HG02885 (cell line): ENCODE measurements around the gene SLC22A12.
"Not testable (repeated sequence)": the region's sequence is repeated elsewhere in the genome, so short reads cannot be mapped to it uniquely, and the experiment has no call there.

ENCODE experiments used
- ATAC-seq: cut with Tn5 transposase; IDR thresholded peaks from one replicate; pipeline ENCODE4 v1.9.1; 2021; ENCODE audit warnings: mild to moderate bottlenecking; ENCODE audit not compliant: unreplicated experiment, poor library complexity

SLC22A12 gene

DNA sequence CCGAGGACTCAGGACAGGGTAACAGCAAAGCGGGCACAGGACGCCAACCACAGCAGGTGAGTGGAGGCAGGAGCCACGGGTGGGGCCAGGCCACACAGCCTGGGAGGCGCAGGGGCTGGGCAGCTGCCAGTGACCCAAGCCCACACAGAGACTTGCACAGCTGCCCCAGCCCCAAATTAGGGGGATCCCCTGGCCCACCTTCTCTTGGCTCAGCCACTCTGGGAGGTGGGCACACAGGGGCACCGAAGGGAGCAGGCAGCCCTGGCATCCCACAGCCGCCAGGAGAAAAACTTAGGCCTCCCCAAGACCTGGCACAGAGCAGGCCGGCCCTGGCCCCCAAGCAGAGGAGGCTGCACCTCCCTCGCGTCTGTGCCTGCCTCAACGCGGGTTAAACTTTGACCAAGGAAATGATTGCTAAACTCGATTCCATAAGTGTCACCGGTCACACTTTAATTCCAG, at the start of gene SLC22A12:
Gene SLC22A12 (plus strand): TSS at position 458 of the 459 bp plus-strand sequence. CDS start 337 bp downstream, outside the sequence.
- ATAC-seq, result no peak

DNA sequence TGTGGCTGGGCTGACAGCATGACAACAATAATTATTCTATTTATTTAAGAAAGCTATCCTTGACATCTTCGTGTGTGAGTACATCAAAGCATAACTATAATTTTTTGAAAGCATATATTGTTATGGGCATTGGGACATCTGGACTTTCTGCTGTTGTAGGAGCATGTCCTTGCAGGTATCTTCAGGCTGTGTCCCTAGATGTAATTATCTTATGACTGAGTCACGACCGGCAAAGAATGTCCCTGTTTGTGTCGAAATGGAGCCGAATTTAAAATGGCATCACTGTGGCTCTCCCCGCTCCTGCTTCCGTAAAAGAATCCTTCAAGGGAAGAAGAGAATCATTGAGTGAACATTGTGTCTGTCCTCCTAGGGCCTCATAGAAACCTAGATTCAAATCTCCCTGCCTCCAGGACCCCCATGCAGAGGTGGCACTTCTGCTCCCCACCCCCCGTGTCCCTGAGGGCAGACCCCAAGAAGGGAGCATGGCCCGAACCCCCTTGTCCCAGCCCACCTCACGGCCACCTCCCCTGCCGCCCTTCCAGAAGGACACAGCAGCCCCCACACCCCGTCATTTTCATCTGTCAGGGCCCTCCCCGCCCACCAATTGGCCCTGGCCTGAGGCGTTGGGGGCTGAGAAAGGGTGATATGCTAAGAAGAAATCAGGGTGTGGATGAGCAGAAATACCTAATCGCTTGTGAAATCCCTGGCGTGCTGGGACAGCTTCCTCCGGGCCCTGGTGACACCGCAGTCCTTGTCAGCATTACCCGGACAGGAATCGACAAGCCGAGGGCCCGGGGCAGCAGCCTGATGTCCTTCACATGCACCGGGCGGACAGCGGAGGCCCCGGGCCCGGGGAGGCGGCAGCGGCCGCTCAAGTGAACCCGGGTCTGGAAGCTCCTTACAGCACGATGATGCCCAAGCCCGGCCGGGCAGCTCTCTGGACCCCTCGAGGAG, 48.6 kb upstream of the SLC22A12 start:
- no peak for ATAC-seq

DNA sequence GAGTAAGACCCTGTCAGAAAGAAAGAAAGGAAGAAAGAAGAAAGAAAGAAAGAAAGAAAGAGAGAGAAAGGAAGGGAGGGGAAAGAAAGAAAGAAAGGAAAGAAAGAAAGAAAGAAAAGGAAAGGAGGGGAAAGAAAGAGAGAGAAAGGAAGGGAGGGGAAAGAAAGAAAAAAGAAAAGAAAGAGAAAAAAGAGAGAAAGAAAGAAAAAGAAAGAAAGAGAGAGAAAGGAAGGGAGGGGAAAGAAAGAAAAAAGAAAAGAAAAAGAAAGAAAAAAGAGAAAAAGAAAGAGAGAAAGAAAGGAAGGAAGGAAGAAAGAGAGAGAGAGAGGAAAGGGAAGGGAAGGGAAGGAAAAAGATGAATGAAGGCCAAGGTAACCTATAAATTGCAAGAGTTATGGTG, 47.2 kb upstream of the SLC22A12 start:
- ATAC-seq, result no peak

DNA sequence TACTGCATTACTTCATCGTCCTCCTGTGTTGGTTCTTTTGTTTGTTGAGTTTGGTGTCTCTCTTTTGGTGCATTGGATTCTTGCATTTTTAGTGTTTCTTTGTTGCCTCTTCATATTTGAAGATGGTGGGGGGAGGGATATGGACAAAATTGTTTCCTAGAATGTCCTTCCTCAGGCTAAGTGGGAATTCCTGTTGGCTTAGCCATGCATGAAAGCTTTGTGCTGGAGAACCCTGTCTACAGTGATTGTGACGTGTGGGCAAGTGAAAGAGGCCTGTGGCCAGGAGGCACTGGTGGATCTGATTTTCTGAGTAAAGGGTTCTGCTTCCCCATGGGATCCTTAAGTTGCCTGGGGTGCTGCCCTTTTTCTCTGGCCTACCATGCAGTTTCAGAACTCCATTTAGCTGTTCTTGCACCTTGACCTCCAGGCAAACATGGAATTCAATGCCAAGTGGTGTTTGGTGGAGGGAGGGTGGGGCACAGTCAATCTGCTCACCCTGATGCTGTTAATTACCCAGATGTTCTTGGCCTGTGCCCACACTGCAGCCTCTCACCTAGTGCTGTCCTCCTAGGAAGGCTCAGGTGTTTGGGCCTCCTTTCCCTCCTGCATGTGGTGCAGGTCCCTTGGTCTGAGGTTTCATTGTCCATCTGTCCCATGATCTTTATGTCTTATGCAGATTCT, 46.3 kb upstream of the SLC22A12 start:
- ATAC-seq, result no peak

DNA sequence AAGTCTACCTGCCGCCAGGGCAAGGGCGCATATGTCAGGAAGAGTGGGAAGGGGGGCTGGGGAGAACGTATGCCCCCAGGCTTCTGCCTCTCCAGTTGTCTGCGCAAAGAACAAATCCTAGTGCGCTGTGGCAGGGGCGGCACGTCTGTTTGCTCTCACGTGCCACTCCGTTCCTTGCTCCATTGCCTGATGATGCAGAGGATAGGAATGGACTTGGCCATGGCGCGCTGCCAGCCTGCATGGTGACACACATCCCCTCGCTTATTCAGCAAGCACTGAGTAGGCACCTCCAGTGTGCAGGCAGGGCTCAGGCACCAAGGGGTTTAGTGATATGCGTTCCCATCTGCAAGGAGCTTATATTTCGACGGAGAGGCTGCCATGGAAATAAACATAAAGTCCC, 45.4 kb upstream of the SLC22A12 start:
- ATAC-seq, result no peak

DNA sequence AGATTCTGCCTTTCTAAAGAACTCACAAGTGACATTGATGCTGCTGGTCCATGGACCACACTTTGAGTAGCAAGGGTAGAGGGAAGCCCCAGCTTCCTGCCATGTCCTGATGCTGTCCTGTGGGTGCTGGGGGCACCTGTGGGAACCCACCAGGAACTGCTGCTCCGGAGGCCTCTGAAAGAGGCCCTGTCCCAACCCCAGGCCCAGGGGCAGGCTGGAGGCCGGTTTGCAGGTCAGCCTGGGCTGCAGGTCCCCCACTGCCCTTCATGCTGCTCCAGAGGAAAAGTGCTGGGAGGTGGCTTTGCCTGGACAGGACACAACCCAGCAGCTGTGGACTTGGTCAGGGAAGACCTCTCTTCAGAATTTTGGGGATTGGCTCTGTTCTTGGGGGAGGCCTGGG, 44.8 kb upstream of the SLC22A12 start:
- no peak for ATAC-seq

DNA sequence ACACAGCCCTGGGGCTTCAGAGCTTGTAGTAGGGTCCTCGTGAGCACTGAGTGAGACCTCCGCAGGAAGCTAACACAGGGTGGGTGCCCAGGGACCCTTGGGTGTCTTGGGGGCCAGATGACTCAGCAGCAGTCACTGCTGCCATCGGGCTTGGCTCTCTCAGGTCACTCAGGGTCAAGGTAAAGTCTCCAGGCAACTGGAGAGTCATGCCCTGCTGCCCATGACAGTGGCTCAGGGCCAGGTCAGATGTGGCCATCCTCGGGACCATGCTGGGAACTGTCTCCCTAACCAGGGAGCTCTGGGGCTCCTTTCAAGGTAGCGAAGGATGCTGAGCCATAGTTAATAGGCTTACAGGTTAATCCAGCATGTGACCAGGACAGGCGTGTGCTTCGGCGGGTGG, 44.4 kb upstream of the SLC22A12 start:
- ATAC-seq, result no peak

DNA sequence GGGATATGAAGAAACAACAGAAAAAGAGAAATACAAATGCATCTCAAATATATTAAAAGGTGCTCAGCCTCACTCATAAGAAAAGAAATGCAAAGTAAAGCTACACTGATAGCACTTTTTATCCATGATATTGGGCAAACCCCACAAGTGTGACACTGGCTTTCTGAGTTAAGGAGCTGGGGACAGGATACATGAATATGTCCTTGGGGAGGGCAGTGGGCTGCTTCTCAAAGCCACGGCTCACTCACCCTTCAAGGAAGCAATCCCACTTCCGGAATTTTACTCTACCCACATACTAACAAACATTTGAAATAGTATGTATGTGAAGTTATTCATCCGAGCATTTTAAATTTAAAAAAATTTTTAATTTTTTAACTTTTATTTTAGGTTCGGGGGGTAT, 41.1 kb upstream of the SLC22A12 start:
- no peak for ATAC-seq

DNA sequence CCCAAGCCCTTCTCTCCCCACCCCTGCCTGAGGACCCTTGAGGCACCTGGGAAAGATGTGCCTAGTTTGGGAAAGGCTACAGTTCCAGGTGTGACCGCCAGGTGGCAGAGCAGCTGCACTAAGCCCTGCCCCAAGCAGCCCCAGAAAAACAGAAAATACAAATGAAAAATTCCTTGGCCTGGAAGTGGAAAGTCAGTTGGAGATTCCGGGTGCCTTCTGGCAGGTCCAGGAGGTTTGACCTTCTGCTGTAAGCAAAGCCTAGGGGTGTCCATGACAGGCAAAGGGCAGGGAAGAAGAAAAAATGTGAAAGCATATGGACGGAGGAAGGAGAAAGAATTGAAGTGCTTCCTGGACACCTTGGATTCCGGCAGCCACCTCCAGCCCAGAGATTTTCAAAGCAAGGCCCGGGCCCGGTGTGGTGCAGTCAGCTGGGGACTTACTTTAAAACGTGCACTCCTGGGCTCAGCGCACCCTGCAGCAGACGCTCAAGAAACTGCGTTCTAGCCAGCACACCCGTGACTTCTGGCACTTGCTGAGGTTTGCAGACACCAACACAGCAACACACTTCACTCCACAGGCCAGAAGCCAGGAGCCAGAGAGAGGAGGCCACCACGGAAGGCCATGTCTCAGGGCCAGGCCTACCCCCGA, 37.3 kb upstream of the SLC22A12 start:
- no peak for ATAC-seq

DNA sequence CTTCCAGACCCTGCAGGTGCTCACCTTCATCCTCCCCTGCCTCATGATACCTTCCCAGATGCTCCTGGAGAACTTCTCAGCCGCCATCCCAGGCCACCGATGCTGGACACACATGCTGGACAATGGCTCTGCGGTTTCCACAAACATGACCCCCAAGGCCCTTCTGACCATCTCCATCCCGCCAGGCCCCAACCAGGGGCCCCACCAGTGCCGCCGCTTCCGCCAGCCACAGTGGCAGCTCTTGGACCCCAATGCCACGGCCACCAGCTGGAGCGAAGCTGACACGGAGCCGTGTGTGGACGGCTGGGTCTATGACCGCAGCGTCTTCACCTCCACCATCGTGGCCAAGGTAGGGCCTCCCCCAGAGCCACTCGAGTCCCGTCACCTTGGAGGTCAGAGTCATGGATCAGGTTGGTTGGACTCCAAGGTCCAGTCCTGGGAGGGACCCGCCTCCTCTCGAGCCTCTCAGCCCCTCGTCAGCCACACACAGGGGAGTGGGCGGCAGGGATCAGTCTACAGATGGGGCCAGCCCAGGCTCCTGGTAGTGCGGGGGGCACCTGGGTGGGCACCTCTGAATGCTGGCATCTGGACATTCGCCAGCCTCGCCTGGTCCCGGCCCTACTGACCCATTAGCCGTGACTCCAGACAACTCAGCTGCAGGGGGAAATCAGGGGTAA, 34.8 kb upstream of the SLC22A12 start:
- ATAC-seq, result no peak

DNA sequence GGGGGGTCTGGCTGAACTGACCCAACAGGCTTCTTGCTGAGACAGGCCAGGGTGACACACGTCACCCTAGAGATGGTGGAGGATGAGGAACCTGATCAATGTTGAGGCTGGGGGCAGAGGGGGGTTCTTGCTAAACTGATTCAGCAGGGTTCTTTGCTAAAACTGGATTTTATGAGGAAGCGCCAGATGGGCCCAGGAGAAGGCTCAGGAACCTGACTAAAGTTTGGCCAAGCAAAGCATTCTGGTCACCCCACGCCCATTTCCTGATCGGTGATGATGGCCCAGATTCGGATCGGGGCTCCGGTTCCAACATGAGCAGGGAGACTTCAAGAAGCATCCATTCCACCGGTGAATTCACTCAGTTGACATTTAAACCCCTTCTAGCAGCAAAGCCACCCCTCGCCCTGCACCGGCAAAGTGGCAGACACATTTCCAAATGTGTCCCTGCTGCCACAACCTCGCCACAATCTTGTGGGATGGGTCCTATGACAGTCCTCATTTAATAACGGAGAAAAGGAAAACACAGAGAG, 34.2 kb upstream of the SLC22A12 start:
- no peak for ATAC-seq

DNA sequence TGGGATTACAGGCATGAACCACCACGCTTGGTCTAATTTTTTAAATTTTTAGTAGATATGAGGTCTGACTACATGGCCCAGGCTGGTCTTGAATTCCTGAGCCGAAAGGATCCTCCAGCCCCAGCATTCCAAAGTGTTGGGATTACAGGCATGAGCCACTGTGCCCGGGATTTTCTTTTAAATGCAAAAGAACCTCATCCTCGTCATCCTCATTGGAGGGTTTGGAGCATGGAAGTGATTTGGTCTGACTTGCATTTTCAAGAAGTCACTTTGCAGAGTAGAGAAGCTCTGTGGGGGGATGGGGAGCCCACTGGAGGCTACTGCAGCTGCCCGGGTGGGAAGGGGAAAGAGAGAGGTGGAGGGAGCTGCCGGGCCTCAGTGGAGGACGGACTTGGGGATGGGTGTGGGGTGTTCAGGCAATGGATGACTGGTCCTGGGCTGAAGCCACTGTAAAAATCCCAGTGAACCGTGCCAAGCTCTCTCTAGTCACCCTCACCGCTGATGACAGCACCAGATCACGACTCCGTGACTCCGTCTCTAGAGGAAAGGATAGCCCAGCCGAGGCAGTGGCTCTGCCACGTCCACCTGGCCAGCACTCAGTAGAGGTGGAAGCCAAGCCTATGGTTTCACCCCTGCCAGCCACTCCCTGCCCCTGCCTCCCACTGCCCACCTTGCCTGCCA, 32.8 kb upstream of the SLC22A12 start:
- no peak for ATAC-seq

DNA sequence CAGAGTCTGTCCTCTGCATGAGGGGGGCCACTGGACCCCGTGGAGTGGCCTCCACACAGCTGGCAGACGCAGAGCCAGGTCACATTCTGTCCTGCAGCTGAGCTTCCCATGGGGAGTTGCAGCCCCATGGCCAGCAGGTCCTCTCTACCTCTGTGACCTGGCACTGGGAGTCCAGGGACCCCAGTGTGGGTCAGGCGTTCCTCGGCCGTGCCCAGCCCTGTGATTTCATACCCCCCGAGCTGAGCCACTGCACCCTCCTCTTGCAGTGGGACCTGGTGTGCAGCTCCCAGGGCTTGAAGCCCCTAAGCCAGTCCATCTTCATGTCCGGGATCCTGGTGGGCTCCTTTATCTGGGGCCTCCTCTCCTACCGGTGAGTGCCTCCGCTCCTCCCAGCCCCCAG, 32.2 kb upstream of the SLC22A12 start:
- ATAC-seq, result no peak

DNA sequence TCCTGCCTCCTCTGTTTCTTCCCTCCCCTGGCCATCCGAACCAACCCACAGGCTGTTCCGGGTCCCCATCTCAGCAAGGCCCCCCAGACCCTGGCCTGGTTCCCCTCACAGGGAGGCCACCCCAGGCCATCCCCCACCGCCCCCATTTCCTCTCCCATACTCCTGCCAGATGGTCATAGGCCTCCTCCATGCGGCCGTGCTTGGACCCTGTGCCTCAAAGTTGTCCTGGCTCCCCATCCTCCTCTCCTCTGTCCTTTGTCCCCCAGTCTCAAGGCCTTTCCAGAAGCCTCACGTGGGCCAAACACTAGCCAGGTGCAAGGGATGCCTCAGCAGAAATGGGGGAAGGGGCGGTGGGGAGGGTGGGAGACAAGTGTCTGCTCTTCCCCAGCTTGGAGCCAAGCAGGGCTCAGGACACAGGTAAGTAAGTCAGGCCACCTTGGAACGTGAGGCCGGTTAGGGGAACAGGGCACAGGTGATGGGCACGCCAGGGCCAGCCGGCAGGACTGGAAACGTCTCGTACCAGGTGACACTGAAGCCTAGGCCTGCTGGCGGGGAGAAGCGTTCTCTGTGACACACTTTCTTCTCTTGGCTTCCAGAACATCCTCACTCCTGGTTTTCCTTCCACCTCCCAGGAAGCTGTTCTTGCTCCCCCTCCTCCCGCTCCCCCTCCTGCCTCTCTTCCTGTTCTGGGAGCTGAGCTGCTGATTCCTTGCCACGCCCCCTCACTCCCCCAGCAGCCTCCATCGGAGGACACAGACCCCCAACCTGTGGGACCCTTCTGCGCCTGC, 31.5 kb upstream of the SLC22A12 start:
- ATAC-seq, result no peak

DNA sequence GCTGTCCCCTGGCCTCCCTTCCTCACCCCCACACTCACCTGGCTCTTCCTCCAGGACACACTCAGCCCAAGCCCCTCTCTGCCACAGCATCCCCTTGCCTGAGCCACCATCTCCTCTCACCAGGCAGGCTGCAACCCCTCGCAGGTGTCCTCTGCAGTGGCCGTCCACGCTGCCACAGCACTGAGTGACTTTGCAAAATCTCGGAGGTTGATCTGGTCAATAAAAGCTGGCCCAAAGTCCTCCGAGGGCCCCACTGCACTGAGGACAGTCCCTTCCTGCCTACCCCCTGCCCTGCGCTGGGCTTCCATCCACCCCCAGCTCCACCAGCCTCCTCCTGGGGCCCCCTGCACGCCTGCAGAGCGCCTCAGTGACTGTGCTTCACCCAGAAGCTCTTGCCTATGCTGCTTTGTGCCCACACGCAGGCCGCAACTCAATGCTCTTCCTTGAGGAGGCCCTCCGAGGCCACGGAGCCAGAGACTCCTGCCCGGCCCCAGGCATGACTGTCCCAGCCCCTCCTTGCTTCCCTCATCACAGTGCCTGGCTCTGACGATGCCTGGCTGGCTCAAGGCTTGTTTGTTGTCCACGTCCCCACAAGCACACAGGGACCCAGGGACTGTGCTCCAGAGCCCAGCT, 30.8 kb upstream of the SLC22A12 start:
- no peak for ATAC-seq

DNA sequence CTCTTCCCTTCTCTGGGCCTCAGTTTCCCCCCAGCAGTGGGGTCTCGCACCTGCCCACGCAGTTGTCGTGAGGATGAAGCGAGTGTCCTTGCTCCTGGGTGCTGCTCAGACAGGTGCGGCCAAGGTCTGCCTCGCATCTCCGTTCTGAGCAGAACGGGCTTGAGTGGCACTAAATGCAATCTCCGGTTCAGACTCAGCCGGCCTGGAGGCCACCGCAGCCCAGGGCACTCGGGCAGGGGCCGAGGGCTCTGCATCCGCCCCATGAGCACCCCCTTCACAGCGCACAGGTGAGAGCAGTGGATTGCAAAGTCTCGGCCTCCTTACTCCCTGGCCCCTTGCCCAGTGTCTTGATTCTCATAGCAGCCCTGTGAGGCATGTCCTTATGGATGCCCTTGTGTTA, 30.1 kb upstream of the SLC22A12 start:
- ATAC-seq, result no peak

DNA sequence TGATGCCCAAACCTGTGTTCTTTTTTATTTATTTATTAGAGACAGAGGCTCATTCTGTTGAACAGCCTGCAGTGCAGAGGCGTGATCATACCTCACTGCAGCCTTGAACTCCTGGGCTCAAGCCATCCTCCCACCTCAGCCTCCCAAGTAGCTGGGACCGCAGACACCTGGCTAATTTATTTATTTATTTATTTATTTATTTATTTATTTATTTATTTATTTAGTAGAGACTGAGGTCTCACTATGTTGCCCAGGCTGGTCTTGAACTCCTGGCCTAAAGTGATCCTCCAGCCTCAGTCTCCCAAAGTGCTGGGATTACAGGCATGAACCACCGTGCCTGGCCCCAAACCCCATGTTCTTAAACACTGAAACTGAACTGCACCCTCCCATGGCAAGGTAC, 29.6 kb upstream of the SLC22A12 start:
- ATAC-seq, result not testable (repeated sequence)

DNA sequence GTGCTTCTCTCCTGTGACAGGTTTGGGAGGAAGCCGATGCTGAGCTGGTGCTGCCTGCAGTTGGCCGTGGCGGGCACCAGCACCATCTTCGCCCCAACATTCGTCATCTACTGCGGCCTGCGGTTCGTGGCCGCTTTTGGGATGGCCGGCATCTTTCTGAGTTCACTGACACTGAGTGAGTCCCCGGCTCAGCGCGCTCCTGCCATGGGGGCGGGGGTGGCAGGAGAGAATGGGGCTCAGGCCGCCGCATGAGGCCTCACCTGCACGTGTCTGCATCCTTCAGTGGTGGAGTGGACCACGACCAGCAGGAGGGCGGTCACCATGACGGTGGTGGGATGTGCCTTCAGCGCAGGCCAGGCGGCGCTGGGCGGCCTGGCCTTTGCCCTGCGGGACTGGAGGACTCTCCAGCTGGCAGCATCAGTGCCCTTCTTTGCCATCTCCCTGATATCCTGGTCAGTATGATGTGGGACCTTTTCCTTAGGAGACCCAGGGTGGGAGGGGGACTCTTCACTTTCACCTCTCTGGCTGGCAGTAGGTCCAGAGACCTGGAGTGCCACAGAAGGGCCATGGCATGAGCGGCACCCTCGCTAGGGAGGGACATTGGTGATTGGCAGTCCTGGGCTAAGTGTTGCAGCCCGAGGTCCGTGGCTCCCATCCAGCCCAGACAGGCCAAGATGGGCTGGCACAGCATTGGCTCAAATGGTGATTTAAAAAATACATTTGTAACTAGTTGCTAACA, 28.9 kb upstream of the SLC22A12 start:
- no peak for ATAC-seq
